ENCODE data around the gene LMO3. TPM values are rescaled to one million over a fixed set of nuclear protein-coding genes. Genes with fewer than 3 reads are reported as not detected.
"Not testable (repeated sequence)": the region's sequence is repeated elsewhere in the genome, so short reads cannot be mapped to it uniquely, and the experiment has no call there.

Gene LMO3
- total and polyA plus RNA-seq, 2 of the 13 experiments (the other 11 are each of a cell fraction or from before 2014, with no cell fraction given), result not detected

DNA sequence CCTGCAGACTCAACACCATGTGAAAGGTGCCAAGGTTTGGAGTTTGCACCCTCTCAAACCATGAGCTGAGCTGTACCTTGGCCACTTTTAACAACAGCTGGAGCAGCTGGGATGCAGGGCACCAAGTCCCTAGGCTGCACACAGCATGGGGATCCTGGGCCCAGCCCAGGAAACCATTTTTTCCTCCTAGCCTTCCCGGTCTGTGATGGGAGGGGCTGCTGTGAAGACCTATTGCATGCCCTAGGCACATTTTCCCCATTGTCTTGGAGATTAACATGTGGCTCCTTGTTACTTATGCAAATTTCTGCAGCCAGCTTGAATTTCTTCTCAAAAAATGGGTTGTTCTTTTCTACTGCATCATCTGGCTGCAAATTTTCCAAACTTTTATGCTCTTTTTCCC, 68.3 kb downstream of the LMO3 start:
- H2AFZ ChIP-seq (ENCODE audit: low read length); in situ Hi-C loops (cut with HindIII; ENCODE audit: extremely low pct_ligation_motif_present, low pct_unique_long_range_greater_than_20kb); BruUV-seq (replicated peaks); H3K79me2 ChIP-seq (ENCODE audit: insufficient read depth, low read length); H3K27me3 ChIP-seq (ENCODE audit: control insufficient read depth in 1 of 2, insufficient read depth in 2 of 2, low read length in 2 of 2); intact Hi-C loops (cut with micrococcal nuclease; ENCODE audit: unreplicated experiment); CTCF ChIA-PET (ENCODE audit: low intra/inter-chr PET ratio, low total read pairs); H4K20me1 ChIP-seq (ENCODE audit: insufficient read depth, low read length); DNase-seq (ENCODE audit: low spot score); H3K4me2 ChIP-seq (ENCODE audit: low read depth, low read length); H3K9me3 ChIP-seq (ENCODE audit: low read length); POLR2A ChIA-PET; H3K36me3 ChIP-seq (replicated peaks in 1 of 2; ENCODE audit: control insufficient read depth in 1 of 2, insufficient read depth in 2 of 2, low read length in 2 of 2); H3K9ac ChIP-seq (ENCODE audit: insufficient read depth, low read depth, low read length); FAIRE-seq; H3K4me1 ChIP-seq (ENCODE audit: insufficient read depth, low read length); H3K4me3 ChIP-seq (replicated peaks in 1 of 3; ENCODE audit: insufficient read depth in 1 of 3, low read depth in 2 of 3, low read length in 3 of 3); H3K27ac ChIP-seq (ENCODE audit: extremely low read length, insufficient read depth, low read length); ATAC-seq: not testable (repeated sequence)
- WGBS (ENCODE audit: low lambda C conversion rate), result no CpG with 5 or more reads among the region's 1 CpG

- no peak for ATAC-seq
- CTCF ChIA-PET (ENCODE audit: low intra/inter-chr PET ratio, low total read pairs), result no interaction called here
- BruUV-seq (replicated peaks), result no TSS peak
Measured at GRCh38 chr12:16531621-16532020, 74.3 kb downstream of the LMO3 start.

More at GRCh38 chr12:16531621-16532020, 74.3 kb downstream of the LMO3 start:
- Histone ChIP-seq H3K4me2 (ENCODE audit: low read depth, low read length) (no peak overlapping the region), H3K9me3 (ENCODE audit: low read length) (no peaks in the 10 kb centered on the region), H3K4me3 (replicated peaks in 1 of 3; ENCODE audit: insufficient read depth in 1 of 3, low read depth in 2 of 3, low read length in 3 of 3) (no peak overlapping the region), H3K4me1 (ENCODE audit: insufficient read depth, low read length) (no peaks in the 10 kb centered on the region), H3K9ac (ENCODE audit: insufficient read depth, low read depth, low read length) (no peak overlapping the region), H3K79me2 (ENCODE audit: insufficient read depth, low read length) (no peaks in the 10 kb centered on the region), H3K36me3 (replicated peaks in 1 of 2; ENCODE audit: control insufficient read depth in 1 of 2, insufficient read depth in 2 of 2, low read length in 2 of 2) (no peaks in the 10 kb centered on the region), H4K20me1 (ENCODE audit: insufficient read depth, low read length) (no peaks in the 10 kb centered on the region), H3K27me3 (ENCODE audit: control insufficient read depth in 1 of 2, insufficient read depth in 2 of 2, low read length in 2 of 2) (no peaks in the 10 kb centered on the region), H3K27ac (ENCODE audit: extremely low read length, insufficient read depth, low read length) (no peak overlapping the region), H2AFZ (ENCODE audit: low read length) (no peak overlapping the region)
- TF ChIP-seq, protein P1, sequence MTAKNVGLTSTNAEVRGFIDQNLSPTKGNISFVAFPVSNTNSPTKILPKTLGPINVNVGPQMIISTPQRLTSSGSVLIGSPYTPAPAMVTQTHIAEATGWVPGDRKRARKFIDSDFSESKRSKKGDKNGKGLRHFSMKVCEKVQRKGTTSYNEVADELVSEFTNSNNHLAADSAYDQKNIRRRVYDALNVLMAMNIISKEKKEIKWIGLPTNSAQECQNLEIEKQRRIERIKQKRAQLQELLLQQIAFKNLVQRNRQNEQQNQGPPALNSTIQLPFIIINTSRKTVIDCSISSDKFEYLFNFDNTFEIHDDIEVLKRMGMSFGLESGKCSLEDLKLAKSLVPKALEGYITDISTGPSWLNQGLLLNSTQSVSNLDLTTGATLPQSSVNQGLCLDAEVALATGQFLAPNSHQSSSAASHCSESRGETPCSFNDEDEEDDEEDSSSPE (CRISPR knock-in tag; IDR thresholded peaks at IDR 0.05), result no peak
- TF ChIP-seq SIN3A (IDR thresholded peaks at IDR 0.05; ENCODE audit: borderline replicate concordance, low read depth, low read length), result no peak
- no peak for FAIRE-seq
- intact Hi-C loops (cut with micrococcal nuclease; ENCODE audit: unreplicated experiment) (no loop called here), in situ Hi-C loops (cut with HindIII; ENCODE audit: extremely low pct_ligation_motif_present, low pct_unique_long_range_greater_than_20kb) (no loop called here)
- WGBS (ENCODE audit: low lambda C conversion rate), result 59% methylated on average over 3 of the region's 3 CpGs
- DNase-seq (ENCODE audit: low spot score), result no peak
- POLR2A ChIA-PET, result no interaction called here

Measured in HepG2 (cell line).